Choroid plexus epithelial cell (primary cell): ENCODE results near the gene BCL2L13.
A peak's percentile ranks its signal among the peaks of the same experiment; 100 is the strongest.

Experiments
- DNase-seq: peaks from one replicate; pipeline ENCODE4 v3.0.0-alpha.2; 2010; ENCODE audit warnings: low read depth
- H3K4me3 ChIP-seq: 2 replicates; pipeline ENCODE4 v1.5.1; 2011; ENCODE audit warnings: low read depth, mild to moderate bottlenecking, control low read depth, low read length, moderate library complexity
- TF ChIP-seq, protein P1 (sequence below): conservative IDR thresholded peaks from 2 replicates; pipeline ENCODE4 v1.5.1; 2011; ENCODE audit warnings: low read depth, mild to moderate bottlenecking, control low read depth, inconsistent platforms, low read length, moderate library complexity

The BCL2L13 gene

GRCh38 chr22:17598318-17598717, 40.2 kb upstream of the BCL2L13 start:
- TF ChIP-seq, protein P1, sequence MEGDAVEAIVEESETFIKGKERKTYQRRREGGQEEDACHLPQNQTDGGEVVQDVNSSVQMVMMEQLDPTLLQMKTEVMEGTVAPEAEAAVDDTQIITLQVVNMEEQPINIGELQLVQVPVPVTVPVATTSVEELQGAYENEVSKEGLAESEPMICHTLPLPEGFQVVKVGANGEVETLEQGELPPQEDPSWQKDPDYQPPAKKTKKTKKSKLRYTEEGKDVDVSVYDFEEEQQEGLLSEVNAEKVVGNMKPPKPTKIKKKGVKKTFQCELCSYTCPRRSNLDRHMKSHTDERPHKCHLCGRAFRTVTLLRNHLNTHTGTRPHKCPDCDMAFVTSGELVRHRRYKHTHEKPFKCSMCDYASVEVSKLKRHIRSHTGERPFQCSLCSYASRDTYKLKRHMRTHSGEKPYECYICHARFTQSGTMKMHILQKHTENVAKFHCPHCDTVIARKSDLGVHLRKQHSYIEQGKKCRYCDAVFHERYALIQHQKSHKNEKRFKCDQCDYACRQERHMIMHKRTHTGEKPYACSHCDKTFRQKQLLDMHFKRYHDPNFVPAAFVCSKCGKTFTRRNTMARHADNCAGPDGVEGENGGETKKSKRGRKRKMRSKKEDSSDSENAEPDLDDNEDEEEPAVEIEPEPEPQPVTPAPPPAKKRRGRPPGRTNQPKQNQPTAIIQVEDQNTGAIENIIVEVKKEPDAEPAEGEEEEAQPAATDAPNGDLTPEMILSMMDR: no peak
- no peak for DNase-seq
- H3K4me3 ChIP-seq: no peak overlapping the region

- no peak for DNase-seq
- TF ChIP-seq, protein P1: no peak
- no peak overlapping the region for H3K4me3 ChIP-seq
Measured at GRCh38 chr22:17601031-17601430, 37.5 kb upstream of the BCL2L13 start.

DNA sequence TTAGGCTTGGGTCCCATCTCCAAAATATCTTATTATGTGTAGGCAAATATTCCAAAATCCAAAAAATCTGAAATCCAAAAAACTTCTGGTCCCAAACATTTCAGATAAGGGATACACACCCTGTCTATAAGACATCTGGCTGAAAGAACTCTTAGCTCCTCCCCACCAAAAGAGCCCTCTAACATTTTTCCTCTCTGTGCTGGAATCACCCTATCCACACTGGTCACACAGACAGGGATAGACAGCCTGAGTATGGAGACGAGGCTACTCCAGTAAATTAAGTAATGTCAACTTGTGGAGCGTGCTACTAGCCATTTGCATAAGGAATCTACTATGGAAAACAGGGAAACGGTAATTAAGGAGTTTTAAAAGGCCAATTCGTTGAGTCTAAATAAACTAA, 34.9 kb upstream of the BCL2L13 start:
- TF ChIP-seq, protein P1: no peak
- no peak overlapping the region for H3K4me3 ChIP-seq
- no peak for DNase-seq

GRCh38 chr22:17606496-17606895, 32.1 kb upstream of the BCL2L13 start:
- peak; percentile 69 for DNase-seq
- TF ChIP-seq, protein P1: no peak
- no peak overlapping the region for H3K4me3 ChIP-seq

DNA sequence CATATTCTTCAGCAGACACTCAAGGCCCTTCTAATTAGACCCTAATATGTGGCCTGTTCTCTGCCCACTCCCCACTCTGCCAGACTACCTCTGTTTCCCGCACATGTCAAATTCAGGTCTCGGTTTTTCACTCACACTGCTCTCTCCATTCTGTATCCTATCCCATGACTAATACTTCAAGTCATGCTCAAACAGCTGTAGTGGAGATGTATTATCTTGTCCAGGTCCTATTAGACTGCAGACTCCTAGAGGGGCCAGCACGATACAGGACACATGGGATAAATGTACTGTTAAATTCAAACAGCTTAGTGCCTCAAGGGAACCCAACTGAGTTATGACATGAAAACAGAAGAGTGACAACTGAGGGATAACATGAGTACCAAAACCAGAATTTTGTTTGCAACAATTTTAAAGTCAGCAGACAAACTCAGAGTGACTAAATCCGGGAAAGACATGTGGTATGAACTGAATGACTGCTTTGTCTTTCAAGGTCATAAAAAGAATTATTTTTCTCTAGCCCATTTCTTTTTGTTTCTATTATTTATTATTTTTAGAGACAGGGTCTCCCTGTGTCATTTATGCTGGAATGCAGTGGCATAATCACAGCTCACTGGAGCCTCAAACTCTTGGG, 30.6 kb upstream of the BCL2L13 start:
- no peak for DNase-seq
- TF ChIP-seq, protein P1: no peak

GRCh38 chr22:17612057-17612456, 26.5 kb upstream of the BCL2L13 start:
- TF ChIP-seq, protein P1: no peak
- no peak overlapping the region for H3K4me3 ChIP-seq
- no peak for DNase-seq

More for the DNA sequence above, 30.6 kb upstream of the BCL2L13 start:
- no peak overlapping the region for H3K4me3 ChIP-seq

DNA sequence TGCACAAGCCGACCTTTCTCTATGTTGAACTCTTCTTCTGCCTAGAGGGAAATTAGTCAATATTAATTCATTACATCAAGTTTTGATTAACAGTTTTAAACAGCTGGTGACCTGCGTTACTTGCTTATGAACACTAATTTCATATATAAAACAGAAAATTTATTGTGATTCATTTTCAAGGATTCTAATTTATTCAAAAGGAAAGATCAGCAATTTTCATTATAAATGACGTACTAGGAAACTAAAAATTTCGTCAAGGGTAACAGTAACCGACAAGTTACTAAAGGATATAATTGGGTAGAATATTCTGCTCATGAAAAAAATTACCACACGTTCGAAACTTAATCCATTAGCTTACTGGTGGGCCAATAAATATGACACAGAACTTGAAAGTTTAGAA, 25.3 kb upstream of the BCL2L13 start:
- no peak overlapping the region for H3K4me3 ChIP-seq
- DNase-seq: no peak
- TF ChIP-seq, protein P1: no peak
